ENCODE results near the gene PTPN7. TPM values are rescaled to one million over a fixed set of nuclear protein-coding genes. Genes with fewer than 3 reads are reported as not detected.

Gene PTPN7
- total RNA-seq, 1 donor from 2014 or later: 0.44 TPM

DNA sequence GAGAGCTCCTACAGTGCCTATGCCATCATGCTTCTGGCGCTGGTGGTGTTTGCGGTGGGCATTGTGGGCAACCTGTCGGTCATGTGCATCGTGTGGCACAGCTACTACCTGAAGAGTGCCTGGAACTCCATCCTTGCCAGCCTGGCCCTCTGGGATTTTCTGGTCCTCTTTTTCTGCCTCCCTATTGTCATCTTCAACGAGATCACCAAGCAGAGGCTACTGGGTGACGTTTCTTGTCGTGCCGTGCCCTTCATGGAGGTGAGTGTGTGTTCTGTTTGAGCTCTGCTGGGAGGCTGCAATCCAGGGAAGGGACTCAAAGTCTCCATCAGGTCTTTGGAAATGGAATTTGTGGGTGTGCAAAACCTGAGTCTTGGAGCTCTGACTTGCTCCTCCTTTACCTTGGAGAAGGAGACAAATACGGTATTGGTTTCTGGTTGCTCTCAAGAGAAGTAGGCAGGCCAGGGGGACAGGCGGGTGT, 37.0 kb downstream of the PTPN7 start:
- peaks cover 4% of the 10 kb centered on the region for H3K4me1 ChIP-seq
- H3K27me3 ChIP-seq (ENCODE audit: low read depth): no peaks in the 10 kb centered on the region
- no peaks in the 10 kb centered on the region for H3K9me3 ChIP-seq (replicated peaks)
- TF ChIP-seq, protein P1, sequence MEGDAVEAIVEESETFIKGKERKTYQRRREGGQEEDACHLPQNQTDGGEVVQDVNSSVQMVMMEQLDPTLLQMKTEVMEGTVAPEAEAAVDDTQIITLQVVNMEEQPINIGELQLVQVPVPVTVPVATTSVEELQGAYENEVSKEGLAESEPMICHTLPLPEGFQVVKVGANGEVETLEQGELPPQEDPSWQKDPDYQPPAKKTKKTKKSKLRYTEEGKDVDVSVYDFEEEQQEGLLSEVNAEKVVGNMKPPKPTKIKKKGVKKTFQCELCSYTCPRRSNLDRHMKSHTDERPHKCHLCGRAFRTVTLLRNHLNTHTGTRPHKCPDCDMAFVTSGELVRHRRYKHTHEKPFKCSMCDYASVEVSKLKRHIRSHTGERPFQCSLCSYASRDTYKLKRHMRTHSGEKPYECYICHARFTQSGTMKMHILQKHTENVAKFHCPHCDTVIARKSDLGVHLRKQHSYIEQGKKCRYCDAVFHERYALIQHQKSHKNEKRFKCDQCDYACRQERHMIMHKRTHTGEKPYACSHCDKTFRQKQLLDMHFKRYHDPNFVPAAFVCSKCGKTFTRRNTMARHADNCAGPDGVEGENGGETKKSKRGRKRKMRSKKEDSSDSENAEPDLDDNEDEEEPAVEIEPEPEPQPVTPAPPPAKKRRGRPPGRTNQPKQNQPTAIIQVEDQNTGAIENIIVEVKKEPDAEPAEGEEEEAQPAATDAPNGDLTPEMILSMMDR (IDR thresholded peaks at IDR 0.05; ENCODE audit: borderline replicate concordance): no peak
- intact Hi-C loops (cut with micrococcal nuclease): no loop called here
- no peak overlapping the region for H3K27ac ChIP-seq (replicated peaks)
- no peaks in the 10 kb centered on the region for H3K36me3 ChIP-seq
- no peak for DNase-seq
- H3K4me3 ChIP-seq: no peak overlapping the region

DNA sequence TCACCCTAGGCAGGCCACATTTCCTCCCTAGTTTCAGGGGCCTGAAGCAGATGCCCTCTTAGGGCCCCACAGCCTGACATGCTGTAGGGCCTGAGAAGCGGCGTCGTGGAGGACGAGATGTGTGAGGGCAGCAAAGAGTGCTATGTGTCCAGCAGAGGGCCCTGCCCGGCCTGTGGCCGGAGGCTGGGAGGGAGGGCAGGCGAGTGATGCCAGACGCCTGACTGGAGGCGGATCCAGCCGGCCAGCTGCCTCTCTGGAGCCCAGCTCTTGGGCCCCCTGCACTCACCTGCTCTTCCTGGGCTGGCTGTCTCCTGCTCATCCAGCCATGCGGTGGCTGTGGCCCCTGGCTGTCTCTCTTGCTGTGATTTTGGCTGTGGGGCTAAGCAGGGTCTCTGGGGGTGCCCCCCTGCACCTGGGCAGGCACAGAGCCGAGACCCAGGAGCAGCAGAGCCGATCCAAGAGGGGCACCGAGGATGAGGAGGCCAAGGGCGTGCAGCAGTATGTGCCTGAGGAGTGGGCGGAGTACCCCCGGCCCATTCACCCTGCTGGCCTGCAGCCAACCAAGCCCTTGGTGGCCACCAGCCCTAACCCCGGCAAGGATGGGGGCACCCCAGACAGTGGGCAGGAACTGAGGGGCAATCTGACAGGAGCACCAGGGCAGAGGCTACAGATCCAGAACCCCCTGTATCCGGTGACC, 37.6 kb downstream of the PTPN7 start, which contains the start of gene GPR37L1:
Gene GPR37L1 (plus strand): TSS at position 279 of the 697 bp plus-strand sequence. CDS start 47 bp downstream, at position 326.
- H3K27ac ChIP-seq (replicated peaks): no peak within 1 kb of the TSS
- intact Hi-C loops (cut with micrococcal nuclease): no loop called here

DNA sequence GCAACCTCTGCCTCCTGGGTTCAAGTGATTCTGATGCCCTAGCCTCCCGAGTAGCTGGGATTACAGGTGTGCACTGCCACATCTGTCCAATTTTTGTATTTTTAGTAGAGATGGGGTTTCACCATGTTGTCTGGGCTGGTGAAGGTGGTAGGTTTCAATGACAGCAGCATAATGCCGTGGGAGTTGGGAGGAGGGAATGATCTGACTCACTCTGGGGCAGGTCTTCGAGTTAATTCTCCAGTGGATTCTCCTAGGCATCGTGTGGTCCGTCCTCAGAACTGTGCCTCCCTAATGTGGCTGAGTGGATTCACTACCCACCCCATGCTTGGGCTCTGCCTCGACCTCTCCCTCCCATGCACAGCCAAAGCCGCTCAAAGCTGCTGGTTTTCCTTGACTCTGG, 39.4 kb downstream of the PTPN7 start:
- no peaks in the 10 kb centered on the region for H3K9me3 ChIP-seq (replicated peaks)
- H3K27me3 ChIP-seq (ENCODE audit: low read depth): no peaks in the 10 kb centered on the region
- no peak overlapping the region for H3K27ac ChIP-seq (replicated peaks)
- TF ChIP-seq, protein P1 (IDR thresholded peaks at IDR 0.05; ENCODE audit: borderline replicate concordance): no peak
- H3K4me3 ChIP-seq: no peak overlapping the region
- no peaks in the 10 kb centered on the region for H3K36me3 ChIP-seq
- H3K4me1 ChIP-seq: peaks cover 4% of the 10 kb centered on the region
- intact Hi-C loops (cut with micrococcal nuclease): no loop called here
- DNase-seq: no peak

More for the DNA sequence above, 37.6 kb downstream of the PTPN7 start, which contains the start of gene GPR37L1:
- no peaks in the 10 kb centered on the region for H3K9me3 ChIP-seq (replicated peaks)
- no peaks in the 10 kb centered on the region for H3K27me3 ChIP-seq (ENCODE audit: low read depth)
- no peak within 1 kb of the TSS for H3K4me3 ChIP-seq
- peaks cover 4% of the 10 kb centered on the region for H3K4me1 ChIP-seq
- TF ChIP-seq, protein P1 (IDR thresholded peaks at IDR 0.05; ENCODE audit: borderline replicate concordance): peak; percentile 62
- H3K36me3 ChIP-seq: no peaks in the 10 kb centered on the region
- no peak for DNase-seq

DNA sequence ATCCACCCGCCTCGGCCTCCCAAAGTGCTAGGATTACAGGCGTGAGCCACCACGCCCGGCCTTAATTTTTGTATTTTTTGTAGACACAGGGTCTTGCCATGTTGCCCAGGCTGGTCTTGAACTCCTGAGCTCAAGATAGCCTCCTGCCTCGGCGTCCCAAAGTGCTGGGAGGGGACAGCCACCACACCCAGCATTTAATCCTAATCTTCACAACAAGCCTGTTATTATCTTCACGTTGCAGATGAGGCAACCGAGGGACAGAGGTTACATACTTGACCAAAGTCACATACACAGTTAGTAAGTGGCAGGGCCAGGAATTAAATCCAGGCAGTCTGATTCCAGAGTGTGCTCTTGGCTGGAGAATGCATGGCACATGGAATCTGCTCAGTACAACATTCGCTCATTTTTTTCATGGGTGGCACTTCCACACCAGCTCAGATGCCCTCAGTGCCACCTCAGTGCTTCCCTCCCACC, 42.5 kb downstream of the PTPN7 start:
- Histone ChIP-seq H3K4me1 (peaks cover 20% of the 10 kb centered on the region), H3K9me3 (replicated peaks) (no peaks in the 10 kb centered on the region), H3K36me3 (no peaks in the 10 kb centered on the region), H3K27ac (replicated peaks) (peak overlapping the region; percentile 50), H3K27me3 (ENCODE audit: low read depth) (no peaks in the 10 kb centered on the region), H3K4me3 (no peak overlapping the region)
- intact Hi-C loops (cut with micrococcal nuclease): loop anchor here (5.0 kb wide), 1 partner anchor 111 kb away; no protein-coding TSS in a partner anchor
- no peak for DNase-seq
- TF ChIP-seq, protein P1 (IDR thresholded peaks at IDR 0.05; ENCODE audit: borderline replicate concordance): no peak

DNA sequence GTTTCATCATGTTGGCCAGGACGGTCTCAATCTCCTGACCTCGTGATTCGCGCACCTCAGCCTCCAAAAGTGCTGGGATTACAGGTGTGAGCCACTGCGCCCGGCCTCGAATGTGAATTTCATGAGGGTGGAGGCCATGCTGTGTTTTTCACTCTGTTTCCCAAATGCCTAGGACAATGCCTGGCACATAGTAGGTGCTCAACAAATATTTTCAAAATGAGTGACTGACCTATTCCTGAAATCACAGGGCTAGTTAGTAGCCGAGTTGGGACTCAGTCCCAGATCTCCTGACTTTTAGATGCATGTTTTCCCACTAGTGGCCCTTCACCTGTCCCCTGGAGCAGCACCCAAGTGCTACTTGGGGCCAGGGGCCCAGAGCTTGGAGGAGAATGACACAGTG, 44.1 kb downstream of the PTPN7 start:
- no peak overlapping the region for H3K4me3 ChIP-seq
- no peaks in the 10 kb centered on the region for H3K9me3 ChIP-seq (replicated peaks)
- H3K27me3 ChIP-seq (ENCODE audit: low read depth): no peaks in the 10 kb centered on the region
- intact Hi-C loops (cut with micrococcal nuclease): loop anchor here (5.0 kb wide), 1 partner anchor 109 kb away; no protein-coding TSS in a partner anchor
- no peak for DNase-seq
- peaks cover 25% of the 10 kb centered on the region for H3K4me1 ChIP-seq
- H3K27ac ChIP-seq (replicated peaks): no peak overlapping the region
- H3K36me3 ChIP-seq: no peaks in the 10 kb centered on the region
- TF ChIP-seq, protein P1 (IDR thresholded peaks at IDR 0.05; ENCODE audit: borderline replicate concordance): no peak
